HepG2 (cell line): ENCODE measurements around the gene SLC8B1.

Experiments
- ATF2 ChIP-seq: sonication (generic); formaldehyde crosslinking; IDR thresholded peaks from 2 replicates; pipeline ENCODE4 v1.4.0; 2020; ENCODE audit warnings: missing genetic modification reagents
- BRF2 ChIP-seq: sonication (generic); formaldehyde crosslinking; IDR thresholded peaks from 2 replicates; pipeline ENCODE4 v1.8.1; 2022; ENCODE audit warnings: mild to moderate bottlenecking, missing genetic modification reagents
- HDAC2 ChIP-seq: sonication (generic); formaldehyde crosslinking; IDR thresholded peaks from 2 replicates; pipeline ENCODE4 v1.4.0; 2020; ENCODE audit warnings: missing genetic modification reagents
- MNT ChIP-seq: fragments of 450-650 bp; IDR thresholded peaks from 2 replicates; pipeline ENCODE4 v1.6.1; 2016
- TCF12 ChIP-seq, 2 experiments: fragments of 450-650 bp in 1 of 2; sonication (generic) in 1 of 2; formaldehyde crosslinking in 1 of 2; IDR thresholded peaks; 2 replicates each; pipeline versions ENCODE4 v1.6.1 to v1.8.0; 2017 to 2022; ENCODE audit warnings: antibody characterized with exemption in 1 of 2, mild to moderate bottlenecking in 1 of 2, missing genetic modification reagents in 1 of 2, moderate library complexity in 1 of 2
- USF2 ChIP-seq, 2 experiments: sonication (generic) in 1 of 2; formaldehyde crosslinking in 1 of 2; IDR thresholded peaks; 2 replicates each; pipeline versions ENCODE4 v1.5.1 to v1.6.1; 2011 to 2020; ENCODE audit warnings: borderline replicate concordance in 1 of 2, low read depth in 1 of 2, low read length in 1 of 2, mild to moderate bottlenecking in 1 of 2, missing genetic modification reagents in 1 of 2, moderate library complexity in 1 of 2
- ZFP90 ChIP-seq: sonication (generic); formaldehyde crosslinking; IDR thresholded peaks from 2 replicates; pipeline ENCODE4 v1.8.0; 2022; ENCODE audit warnings: missing genetic modification reagents, mild to moderate bottlenecking, inconsistent platforms, borderline replicate concordance
- ZNF562 ChIP-seq: sonication (generic); formaldehyde crosslinking; IDR thresholded peaks from 2 replicates; pipeline ENCODE4 v1.8.0; 2022; ENCODE audit warnings: missing genetic modification reagents, borderline replicate concordance
- ZSCAN21 ChIP-seq: sonication (generic); formaldehyde crosslinking; IDR thresholded peaks from 2 replicates; pipeline ENCODE4 v1.8.0; 2022; ENCODE audit warnings: mild to moderate bottlenecking, missing genetic modification reagents, moderate library complexity, borderline replicate concordance

GRCh38 chr12:113293100-113293499 is 41.8 kb downstream of the SLC8B1 start:
- TF ChIP-seq BRF2, result no peak
- TF ChIP-seq USF2 (IDR thresholded peaks at IDR 0.05; ENCODE audit: low read depth, low read length), result no peak
- TF ChIP-seq USF2 (CRISPR knock-in tag; IDR thresholded peaks at IDR 0.05; ENCODE audit: borderline replicate concordance), result no peak
- no peak for TF ChIP-seq ZNF562 (CRISPR knock-in tag)
- TF ChIP-seq HDAC2, result no peak
- TF ChIP-seq TCF12 (IDR thresholded peaks at IDR 0.05), result no peak
- TF ChIP-seq TCF12 (CRISPR knock-in tag; IDR thresholded peaks at IDR 0.05), result no peak
- no peak for TF ChIP-seq ATF2 (CRISPR knock-in tag)
- no peak for TF ChIP-seq MNT
- TF ChIP-seq ZSCAN21, result no peak
- no peak for TF ChIP-seq ZFP90 (CRISPR knock-in tag)
